Non-pigmented ciliary epithelial cell (primary cell): ENCODE data around the gene CLIC6.
"Not testable (repeated sequence)": the region's sequence is repeated elsewhere in the genome, so short reads cannot be mapped to it uniquely, and the experiment has no call there.

ENCODE experiments used
- DNase-seq: peaks from one replicate; pipeline ENCODE4 v3.0.0-alpha.2; 2010; ENCODE audit warnings: low read depth

The CLIC6 gene

DNA sequence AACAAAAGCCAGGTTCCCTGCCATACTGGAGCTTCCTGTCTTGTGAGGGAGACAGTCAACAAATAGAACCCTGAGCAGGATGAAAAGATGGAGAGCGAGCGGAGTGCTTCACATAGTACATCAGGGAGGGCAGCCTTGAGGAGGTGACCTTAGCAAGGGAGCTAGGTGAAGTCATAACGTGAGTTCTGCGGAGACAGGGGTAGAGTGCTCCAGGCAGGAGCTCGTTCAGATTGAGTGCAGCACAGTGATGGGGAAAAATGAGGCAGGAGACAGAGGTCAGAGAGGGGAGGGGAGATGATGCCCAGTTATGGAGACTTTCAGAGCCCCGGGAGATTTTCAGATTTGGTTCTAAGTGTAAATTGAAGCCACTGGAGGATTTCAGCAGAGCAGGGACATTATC is 15.3 kb upstream of the CLIC6 start:
- DNase-seq, result no peak

DNA sequence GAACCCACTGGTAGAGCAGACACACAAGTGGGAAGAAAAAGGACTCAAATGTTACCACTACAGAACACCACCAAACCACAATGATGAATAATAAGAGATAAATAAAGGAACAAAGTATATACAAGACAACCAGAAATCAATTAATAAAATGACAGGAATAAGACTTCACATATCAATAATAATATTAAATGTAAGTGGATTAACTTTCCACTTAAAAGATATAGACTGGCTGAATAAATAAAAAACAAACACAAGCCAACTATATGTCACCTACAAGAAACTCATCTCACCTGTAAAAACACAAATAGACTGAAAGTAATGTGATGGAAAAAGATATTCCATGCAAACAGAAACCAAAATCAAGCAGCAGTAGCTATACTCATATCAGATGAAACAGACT is 6.9 kb upstream of the CLIC6 start:
- DNase-seq, result no peak

DNA sequence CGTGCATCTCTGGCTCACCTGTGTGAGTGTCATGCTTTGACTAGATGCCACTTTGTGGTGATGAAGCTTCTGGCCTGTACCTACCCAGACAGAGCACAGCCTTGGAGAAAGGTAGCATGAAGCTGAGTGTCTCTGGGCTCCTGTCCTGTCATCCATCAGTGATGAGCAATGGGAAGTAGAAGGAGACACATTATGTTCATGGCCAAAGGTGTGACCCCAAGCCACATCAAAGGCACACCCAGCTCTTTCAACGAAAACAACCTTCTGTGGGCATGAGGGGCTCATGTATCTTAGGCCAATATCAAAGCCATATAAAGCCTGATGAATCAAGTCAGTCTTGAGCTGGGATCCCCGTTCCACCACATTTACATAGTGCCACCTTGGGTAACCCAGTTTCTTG is 1.0 kb upstream of the CLIC6 start:
- DNase-seq, result no peak

DNA sequence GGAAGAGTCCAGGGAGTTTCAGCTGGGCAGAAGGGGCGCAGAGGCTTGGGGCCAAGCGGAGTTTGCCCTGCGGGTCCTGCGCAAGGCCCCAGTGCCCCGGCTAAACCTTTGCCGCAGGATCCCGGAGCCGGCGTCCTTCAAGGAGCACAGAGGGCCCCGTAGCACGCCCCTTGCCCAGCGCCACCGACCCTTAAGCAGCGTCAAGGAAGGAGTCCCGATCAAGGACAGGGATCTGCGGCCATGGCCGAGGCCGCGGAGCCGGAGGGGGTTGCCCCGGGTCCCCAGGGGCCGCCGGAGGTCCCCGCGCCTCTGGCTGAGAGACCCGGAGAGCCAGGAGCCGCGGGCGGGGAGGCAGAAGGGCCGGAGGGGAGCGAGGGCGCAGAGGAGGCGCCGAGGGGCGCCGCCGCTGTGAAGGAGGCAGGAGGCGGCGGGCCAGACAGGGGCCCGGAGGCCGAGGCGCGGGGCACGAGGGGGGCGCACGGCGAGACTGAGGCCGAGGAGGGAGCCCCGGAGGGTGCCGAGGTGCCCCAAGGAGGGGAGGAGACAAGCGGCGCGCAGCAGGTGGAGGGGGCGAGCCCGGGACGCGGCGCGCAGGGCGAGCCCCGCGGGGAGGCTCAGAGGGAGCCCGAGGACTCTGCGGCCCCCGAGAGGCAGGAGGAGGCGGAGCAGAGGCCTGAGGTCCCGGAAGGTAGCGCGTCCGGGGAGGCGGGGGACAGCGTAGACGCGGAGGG is 520 bp downstream of the CLIC6 start:
- DNase-seq, result no peak

DNA sequence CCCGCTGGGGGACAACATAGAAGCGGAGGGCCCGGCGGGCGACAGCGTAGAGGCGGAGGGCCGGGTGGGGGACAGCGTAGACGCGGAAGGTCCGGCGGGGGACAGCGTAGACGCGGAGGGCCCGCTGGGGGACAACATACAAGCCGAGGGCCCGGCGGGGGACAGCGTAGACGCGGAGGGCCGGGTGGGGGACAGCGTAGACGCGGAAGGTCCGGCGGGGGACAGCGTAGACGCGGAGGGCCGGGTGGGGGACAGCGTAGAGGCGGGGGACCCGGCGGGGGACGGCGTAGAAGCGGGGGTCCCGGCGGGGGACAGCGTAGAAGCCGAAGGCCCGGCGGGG is 1.1 kb downstream of the CLIC6 start:
- DNase-seq, result not testable (repeated sequence)

DNA sequence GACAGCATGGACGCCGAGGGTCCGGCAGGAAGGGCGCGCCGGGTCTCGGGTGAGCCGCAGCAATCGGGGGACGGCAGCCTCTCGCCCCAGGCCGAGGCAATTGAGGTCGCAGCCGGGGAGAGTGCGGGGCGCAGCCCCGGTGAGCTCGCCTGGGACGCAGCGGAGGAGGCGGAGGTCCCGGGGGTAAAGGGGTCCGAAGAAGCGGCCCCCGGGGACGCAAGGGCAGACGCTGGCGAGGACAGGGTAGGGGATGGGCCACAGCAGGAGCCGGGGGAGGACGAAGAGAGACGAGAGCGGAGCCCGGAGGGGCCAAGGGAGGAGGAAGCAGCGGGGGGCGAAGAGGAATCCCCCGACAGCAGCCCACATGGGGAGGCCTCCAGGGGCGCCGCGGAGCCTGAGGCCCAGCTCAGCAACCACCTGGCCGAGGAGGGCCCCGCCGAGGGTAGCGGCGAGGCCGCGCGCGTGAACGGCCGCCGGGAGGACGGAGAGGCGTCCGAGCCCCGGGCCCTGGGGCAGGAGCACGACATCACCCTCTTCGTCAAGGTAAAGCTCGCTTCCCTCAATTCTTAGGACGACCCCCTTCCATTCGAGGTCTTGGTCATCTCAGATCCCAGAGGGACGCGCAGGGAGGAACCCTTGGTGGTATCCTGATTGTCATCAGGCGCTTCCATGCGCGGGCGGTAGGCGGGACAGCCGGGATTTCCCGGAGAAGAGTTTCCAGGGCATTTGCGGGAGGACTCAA is 1.6 kb downstream of the CLIC6 start:
- DNase-seq, result no peak

DNA sequence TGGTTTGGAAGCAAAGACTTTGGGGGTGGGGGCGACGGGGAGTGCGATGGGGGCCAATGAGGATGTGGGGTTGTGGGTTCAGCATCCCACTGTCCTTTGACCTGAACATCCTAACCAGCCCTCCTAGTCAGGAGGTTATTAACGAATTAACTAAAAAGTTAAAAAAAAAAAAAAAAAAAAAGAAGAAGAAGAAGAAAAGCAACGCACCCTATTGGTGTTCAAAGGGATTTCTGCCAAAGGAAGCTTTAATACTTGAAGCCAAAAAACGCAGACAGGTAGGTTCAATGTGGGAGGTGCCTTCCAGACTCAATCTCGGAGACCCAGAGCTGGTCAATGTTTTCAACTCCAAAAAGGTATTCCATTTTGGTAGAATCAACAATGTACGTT is 2.2 kb downstream of the CLIC6 start:
- no peak for DNase-seq

DNA sequence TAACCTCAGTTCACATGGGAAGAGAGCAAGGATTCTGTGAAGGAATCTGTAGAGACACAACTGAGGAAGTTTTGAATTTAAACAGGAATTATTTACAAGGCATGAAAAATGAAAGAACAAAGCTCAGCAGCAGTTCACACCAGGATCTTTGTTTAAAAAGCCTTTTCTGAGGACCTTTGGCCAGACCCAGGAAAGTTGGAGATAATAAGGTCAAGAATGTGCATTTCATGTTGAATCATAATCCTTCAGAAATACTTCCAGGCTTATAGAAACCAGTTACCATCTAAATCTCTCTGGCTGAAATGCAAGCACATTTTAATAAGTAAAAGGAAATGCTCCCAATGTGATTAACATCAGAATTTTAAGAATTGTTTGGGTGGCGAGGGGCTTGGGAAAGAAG is 2.7 kb downstream of the CLIC6 start:
- no peak for DNase-seq

DNA sequence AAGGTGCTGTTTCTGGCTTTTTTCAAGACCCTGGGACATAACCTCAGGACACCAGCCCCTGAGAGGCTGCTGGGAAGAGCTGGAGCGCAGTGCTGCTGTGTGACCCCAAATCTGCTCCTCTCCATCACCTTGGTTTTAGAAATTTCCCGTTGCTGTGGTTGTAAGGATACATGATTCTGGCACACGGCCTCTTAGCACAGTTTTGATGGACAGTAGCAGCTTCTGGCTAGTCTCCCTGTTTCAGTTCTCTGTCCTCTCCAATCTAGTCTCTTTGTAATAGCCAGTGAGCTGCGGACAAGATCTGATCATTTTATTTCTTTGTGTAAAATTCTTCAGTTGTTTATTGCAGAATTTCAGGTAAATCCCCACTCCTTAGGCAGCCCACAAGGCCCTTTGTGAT is 3.1 kb downstream of the CLIC6 start:
- no peak for DNase-seq

DNA sequence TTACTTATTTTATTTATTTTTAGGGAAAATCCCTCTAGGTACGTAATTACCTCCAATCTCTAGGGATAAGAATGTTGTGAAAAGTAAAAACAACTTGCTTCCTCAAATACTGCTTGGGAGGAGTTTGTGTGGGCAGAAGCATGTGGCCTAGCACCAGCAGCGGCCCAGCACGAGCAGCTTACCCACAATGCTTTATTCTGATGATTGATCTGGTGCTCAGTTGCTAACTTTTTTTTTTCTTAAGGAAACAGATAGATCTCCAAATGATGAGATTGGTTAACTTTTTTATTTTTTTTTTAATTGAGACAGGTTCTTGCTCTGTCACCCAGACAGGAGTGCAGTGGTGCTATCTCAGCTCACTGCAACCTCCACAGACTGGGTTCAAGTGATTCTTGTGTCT is 4.2 kb downstream of the CLIC6 start:
- no peak for DNase-seq

DNA sequence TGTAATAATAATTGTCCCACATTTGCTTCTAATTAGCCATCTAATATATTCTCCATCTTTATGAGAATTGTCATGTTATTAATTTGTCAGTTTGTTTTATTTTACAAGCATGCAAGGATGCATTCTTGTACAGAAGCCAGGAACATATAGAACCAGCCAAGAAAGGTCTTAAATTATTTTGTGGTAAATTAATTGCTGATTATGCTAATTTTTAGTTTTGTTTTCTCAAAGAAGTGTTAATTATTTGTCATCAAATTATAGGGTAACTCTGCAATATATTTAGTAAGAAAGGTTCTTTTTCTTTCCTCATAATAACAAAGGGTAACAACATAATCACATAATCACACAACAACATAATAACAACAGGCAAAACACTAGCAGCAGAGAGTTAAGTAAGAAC is 5.7 kb downstream of the CLIC6 start:
- DNase-seq, result no peak

DNA sequence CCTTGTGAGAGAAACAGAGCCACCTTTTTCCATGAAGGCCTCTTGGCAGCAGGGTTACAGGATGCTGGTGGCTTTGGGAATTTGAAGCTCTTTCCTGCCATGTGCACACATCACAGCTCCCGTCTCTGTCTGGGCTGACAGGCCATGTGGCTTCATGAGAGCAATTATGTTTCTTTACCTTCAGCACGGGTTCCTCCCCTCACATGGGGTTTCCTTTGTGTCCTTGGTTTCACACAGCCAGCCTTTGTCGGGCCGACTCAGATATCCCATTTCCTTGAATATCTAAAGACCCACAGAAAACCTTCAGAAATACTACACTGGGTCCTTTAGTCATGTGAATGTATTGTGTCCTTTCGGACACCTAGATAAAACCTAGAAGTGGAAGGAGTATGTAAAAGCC is 7.1 kb downstream of the CLIC6 start:
- no peak for DNase-seq

DNA sequence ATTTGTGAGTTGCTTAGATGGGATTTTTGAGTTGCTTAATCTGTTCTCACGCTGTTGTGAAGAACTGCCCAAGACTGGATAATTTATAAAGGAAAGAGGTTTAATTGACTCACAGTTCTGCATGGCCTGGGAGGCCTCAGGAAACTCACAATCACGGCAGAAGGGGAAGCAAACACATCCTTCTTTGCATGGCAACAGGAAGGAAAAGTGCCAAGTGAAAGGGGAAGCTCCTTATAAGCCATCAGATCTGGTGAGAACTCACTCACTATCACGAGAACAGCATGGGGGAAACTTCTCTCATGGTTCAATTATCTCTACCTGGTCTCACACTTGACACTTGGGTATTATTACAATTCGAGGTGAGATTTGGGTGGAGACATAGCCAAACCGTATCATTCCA is 10.3 kb downstream of the CLIC6 start:
- DNase-seq, result no peak

DNA sequence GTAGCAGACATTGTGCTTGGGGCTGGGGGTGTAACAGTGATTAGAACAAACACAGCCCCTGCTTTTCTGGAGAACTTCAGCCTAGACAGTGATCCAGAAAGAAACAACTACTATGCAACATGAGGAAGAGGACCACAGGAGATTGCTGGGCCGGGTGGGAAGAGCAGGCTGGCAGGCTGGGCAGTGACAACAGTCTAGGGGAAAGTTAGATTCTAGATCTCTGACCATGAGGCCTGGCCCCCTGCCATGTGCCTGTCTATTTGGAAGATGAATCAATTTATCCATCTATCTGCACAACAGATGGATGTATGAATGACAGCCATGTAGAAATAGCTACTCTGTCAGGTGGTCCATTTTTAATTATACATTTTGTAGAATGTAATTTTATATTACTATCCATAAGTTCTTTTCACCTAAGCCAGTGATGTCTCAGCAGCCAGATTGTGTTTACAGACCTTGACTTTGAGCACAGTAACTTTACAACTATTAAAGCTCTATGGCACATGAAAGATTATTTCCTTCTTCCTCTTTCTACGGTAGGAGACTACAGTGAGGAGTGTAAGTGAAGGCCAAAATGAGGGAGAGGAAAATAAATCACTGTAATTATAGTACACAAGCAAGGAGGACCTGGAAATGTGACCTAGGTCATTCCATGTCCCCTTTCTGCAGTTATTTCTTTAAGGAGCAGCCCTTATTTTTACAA is 15.5 kb downstream of the CLIC6 start:
- no peak for DNase-seq

DNA sequence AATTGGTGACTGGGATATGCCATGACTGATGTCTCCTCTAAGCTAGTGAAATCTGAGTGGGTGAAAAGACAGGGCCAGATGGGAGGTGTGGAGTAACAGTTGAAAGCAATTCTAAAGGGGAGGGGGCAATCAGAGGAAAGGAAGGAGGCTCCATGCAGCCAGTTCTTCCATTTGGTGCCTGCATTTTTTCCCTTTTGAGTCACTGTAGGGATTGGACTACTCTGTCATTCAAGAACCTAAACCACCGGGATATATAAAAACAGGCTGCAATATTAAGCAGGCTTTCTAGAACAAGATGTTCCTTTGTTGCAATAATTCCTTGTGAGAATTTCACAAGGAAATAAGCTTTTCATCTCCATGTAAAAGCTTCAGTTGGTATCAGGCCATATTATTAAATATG is 18.3 kb downstream of the CLIC6 start:
- DNase-seq, result no peak

DNA sequence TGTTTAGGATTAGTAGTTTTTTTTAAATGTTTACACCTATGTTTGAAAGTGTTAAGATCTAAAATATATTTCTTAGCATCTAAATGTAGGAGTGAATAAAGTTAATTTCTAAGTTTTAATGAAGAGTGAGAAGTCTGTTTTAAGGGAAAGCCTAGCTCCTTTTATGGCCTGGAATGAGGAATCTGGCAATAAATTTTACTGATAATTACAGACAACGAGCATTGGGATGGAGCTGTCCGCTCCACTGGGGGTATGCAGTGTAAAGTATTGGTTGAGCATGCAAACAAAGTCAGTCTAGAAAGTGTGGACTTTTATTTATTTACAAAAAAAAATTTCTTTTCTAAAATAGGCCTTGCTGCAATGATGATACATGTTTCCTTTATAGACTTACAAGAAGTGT is 19.0 kb downstream of the CLIC6 start:
- no peak for DNase-seq

DNA sequence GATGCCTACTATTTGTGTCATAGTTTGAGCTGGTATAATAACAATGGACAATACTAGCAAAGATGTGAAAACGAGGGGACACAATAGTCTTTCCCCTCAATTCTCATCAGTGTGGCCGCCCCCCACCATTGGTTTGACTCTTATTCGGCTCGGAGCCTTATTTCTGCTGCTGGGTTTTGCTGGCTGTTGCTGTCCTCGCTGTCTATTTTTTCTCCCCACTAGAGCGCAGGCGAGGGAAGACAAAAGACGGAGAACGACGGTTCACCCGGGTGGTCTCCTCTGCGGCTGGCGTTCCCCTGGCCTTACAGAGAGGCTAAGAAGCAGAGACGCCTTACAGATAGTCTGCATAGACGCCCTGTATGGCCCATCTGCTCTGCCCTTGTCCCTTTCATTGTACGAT is 19.4 kb downstream of the CLIC6 start:
- no peak for DNase-seq

DNA sequence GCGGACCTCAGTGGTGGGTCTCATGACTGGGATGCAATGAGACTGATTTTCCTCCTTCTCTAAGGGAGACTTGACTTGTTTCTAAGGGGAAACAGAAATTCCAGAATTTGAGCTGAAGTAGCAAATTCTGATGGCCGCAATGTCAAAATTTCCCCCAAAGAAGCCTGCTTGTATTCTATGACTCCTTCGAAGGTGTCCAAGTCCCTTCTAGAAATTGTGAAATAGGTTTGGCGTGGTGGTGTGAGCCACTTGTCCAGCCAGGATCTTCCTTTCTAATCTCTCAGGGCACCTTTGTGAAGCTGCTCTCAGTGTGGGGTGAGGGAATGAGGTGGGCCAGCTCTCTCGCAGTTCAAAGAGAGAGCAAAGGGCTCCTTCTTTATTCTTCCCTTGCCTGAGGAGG is 19.9 kb downstream of the CLIC6 start:
- DNase-seq, result no peak

DNA sequence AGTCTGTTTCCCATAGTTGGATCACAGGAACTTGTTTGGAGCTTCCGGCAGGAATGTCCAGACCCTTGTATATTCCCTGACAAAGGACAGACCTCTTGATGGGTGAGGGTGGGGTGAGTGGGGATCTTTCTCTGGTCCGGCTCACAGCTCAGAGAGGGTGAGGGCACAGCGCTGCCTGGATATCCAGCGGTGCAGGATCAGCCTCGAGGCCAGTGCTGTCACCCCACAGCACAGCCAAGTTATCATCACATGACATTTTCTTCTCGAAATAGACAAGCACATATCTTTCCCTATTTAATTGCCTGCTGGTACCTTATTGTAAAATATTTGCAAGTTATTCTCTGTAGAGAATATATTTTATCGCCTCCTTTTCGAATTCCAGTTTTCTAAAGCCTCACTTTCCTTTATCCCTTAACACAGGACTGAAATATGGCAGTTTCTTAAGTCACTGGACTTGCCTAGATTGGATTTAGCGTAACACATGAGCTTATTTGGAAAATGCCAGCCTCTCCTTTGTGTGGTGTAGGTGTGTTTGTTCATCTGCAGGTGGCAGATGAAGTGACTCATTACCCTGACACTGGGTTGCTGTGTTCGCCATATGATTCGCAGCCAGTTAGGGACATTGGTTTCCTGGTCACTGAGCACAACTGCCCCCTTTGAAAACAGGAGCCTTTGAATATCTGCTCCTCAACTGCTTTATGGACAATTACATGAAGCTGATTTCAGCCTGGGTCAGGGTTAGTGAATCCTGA is 21.4 kb downstream of the CLIC6 start:
- DNase-seq, result no peak

DNA sequence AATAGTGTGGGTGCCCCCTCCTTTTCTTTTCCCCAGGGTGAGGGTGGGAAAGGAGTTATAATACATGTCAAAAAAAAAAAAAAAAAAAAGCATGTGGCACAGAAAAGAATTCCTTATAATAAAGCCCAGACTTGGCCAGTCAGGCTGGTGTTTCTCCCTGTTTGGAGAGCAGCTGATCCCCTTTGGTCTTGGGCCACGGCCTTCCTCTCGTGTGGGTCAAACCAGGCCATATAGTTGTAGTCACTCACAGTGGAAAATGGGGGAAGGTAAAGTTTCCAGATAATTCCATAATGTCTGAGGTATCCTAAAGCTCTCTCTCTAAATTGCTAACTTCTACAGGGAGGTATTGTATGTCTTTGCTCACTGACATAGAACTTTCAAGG is 22.0 kb downstream of the CLIC6 start:
- DNase-seq, result no peak

DNA sequence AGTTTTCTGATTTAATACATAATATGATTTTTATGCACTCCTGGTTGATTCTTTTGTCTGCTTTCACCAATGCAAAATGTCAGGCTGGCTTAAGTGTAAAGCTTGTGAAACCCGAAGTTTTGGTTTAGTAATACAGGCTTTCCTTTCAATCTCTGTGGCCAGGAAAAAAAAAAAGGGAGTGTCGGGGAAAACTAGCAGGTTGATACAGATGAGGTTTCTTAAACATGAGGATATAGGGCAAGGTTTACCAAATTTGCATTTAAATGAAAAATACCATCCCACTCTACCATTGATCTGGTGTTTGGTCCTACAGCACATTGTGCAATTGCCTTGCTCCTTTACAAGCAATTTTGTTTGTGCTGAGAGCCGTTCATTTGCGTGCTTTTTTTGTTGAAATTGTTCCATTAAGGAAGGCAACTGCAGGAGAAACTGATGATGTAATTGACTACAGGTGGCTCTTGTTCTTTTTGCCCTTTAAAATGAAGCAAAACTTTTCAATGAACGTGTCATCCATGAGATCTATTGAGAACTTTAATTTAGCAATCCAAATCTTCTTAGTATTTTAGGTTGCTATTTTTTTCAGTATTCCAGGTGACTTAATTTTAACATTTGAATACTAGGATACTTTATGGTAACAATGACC is 22.7 kb downstream of the CLIC6 start:
- DNase-seq, result no peak

DNA sequence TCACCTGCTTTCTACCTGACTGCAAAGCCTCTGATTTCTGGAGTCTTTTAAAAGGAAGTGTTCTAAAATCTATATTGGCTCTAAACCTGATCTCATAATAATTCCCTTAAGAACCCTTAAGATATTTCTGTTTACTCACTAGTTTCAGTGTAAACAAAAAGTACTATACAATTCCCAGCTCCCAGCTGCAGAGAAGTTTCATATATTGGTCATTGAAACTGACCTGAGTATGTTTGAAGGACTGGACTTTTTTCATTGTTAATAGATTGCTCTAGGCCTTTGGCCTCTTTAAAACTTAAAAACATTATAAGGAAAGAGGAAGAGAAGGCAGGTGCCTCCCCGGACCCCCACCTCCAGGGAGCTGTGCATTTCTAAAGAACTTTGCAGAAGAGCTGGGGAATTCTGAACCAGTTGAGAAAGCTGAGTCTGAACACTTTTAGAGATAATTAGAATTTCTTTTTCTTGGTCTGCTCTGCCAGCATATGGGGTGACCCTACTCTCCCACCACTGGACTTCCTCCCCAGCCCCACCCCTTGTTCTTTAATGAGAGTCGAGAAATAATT is 23.7 kb downstream of the CLIC6 start:
- no peak for DNase-seq
